GM23338 (cell line): ENCODE results near the gene SIDT1. TPM values are rescaled to one million over a fixed set of nuclear protein-coding genes. Genes with fewer than 3 reads are reported as not detected.

Experiments
- ATAC-seq: fragments of 200-7000 bp; cut with Tn5 transposase; 3 replicates; pipeline ENCODE4 v1.9.1; 2020
- DNase-seq: peaks from one replicate; pipeline ENCODE4 v3.0.0-alpha.2; 2015; ENCODE audit warnings: low spot score
- H2AFZ ChIP-seq: fragments of 200-600 bp; sonication (generic); 2 replicates; pipeline ENCODE4 v1.8.0; 2016; ENCODE audit warnings: antibody characterized with exemption, mild to moderate bottlenecking, moderate library complexity
- H3F3A ChIP-seq: fragments of 200-600 bp; sonication (generic); replicated peaks from 2 replicates; pipeline ENCODE4 v1.8.0; 2017; ENCODE audit warnings: antibody characterized with exemption, mixed run types, low read depth
- H3K27ac ChIP-seq: fragments of 200-600 bp; sonication (generic); 2 replicates; pipeline ENCODE4 v1.6.1; 2016; ENCODE audit warnings: low read depth
- H3K27me3 ChIP-seq: fragments of 200-600 bp; sonication (generic); 2 replicates; pipeline ENCODE4 v1.8.0; 2016; ENCODE audit warnings: mild to moderate bottlenecking, mixed run types, moderate library complexity; ENCODE audit not compliant: insufficient read depth
- H3K36me3 ChIP-seq: fragments of 200-600 bp; sonication (generic); 2 replicates; pipeline ENCODE4 v1.8.0; 2016; ENCODE audit warnings: mild to moderate bottlenecking; ENCODE audit not compliant: insufficient read depth
- H3K4me1 ChIP-seq: fragments of 200-600 bp; sonication (generic); 2 replicates; pipeline ENCODE4 v1.8.0; 2016; ENCODE audit warnings: mild to moderate bottlenecking, moderate library complexity; ENCODE audit not compliant: insufficient read depth
- H3K4me2 ChIP-seq: fragments of 200-600 bp; sonication (generic); 2 replicates; pipeline ENCODE4 v1.7.1; 2017; ENCODE audit warnings: mixed run types
- H3K4me3 ChIP-seq: fragments of 200-600 bp; sonication (generic); 2 replicates; pipeline ENCODE4 v1.6.1; 2016; ENCODE audit warnings: mixed run types
- H3K79me2 ChIP-seq: fragments of 200-600 bp; sonication (generic); replicated peaks from 2 replicates; pipeline ENCODE4 v1.8.0; 2017; ENCODE audit warnings: mild to moderate bottlenecking; ENCODE audit not compliant: insufficient read depth
- H3K9me2 ChIP-seq: fragments of 200-600 bp; sonication (generic); 2 replicates; pipeline ENCODE4 v1.8.0; 2017; ENCODE audit not compliant: insufficient read depth
- H4K20me1 ChIP-seq: fragments of 200-600 bp; sonication (generic); replicated peaks from 2 replicates; pipeline ENCODE4 v1.8.0; 2017; ENCODE audit warnings: mild to moderate bottlenecking; ENCODE audit not compliant: insufficient read depth
- H3K27ac Mint-ChIP-seq: 2 replicates; pipeline ENCODE4 v1.8.0; 2020; ENCODE audit warnings: inconsistent platforms, mild to moderate bottlenecking, moderate library complexity, mixed read lengths
- H3K27me3 Mint-ChIP-seq: 3 replicates; pipeline ENCODE4 v1.8.0; 2022; ENCODE audit warnings: low read depth, mild to moderate bottlenecking, moderate library complexity, mixed read lengths, inconsistent platforms; ENCODE audit not compliant: insufficient read depth, poor library complexity
- H3K36me3 Mint-ChIP-seq: 3 replicates; pipeline ENCODE4 v1.8.0; 2021; ENCODE audit warnings: low read depth, mild to moderate bottlenecking, inconsistent platforms, moderate library complexity, mixed read lengths
- H3K4me1 Mint-ChIP-seq: 3 replicates; pipeline ENCODE4 v1.8.0; 2020; ENCODE audit warnings: mild to moderate bottlenecking, inconsistent platforms, mixed read lengths
- H3K4me3 Mint-ChIP-seq: 3 replicates; pipeline ENCODE4 v1.8.0; 2021; ENCODE audit warnings: moderate library complexity, mild to moderate bottlenecking, inconsistent platforms, mixed read lengths
- H3K9me3 Mint-ChIP-seq: 3 replicates; pipeline ENCODE4 v1.8.0; 2020; ENCODE audit warnings: moderate library complexity, mild to moderate bottlenecking, inconsistent platforms, mixed read lengths
- EZH2phosphoT487 ChIP-seq: fragments of 200-600 bp; sonication (generic); IDR thresholded peaks from one replicate; pipeline ENCODE4 v1.8.1; 2018; ENCODE audit warnings: antibody characterized with exemption; ENCODE audit not compliant: unreplicated experiment
- POLR2AphosphoS5 ChIP-seq: IDR thresholded peaks from 2 replicates; pipeline ENCODE4 v1.6.1; 2016; ENCODE audit warnings: antibody characterized with exemption, low read depth
- REST ChIP-seq: IDR thresholded peaks from one replicate; pipeline ENCODE4 v1.6.1; 2018; ENCODE audit warnings: antibody characterized with exemption; ENCODE audit not compliant: unreplicated experiment
- ZNF114 ChIP-seq: fragments of 250-450 bp; sonication (Bioruptor Pico); IDR thresholded peaks from 2 replicates; pipeline ENCODE4 v1.5.0; 2020; ENCODE audit warnings: mild to moderate bottlenecking, moderate library complexity
- polyA plus RNA-seq: library from polyadenylated mRNA; unstranded; fragments of >200 nt; fragmentation: Nextera tagmentation; extraction: Ambion mirVana; gene quantifications from 2 replicates; pipeline ENCODE4 v1.2.1, GENCODE V29; 2016
- total RNA-seq: library from RNA; depleted of rRNA; stranded (reverse); fragments of >200 nt; shearing (Covaris generic); gene quantifications from 2 replicates; pipeline ENCODE4 v1.2.3, GENCODE V29; 2014
- TF ChIP-seq, protein P1 (sequence below), 2 experiments: fragments of 200-600 bp in 1 of 2; sonication (generic) in 1 of 2; conservative IDR thresholded peaks; 2 replicates each; pipeline versions ENCODE4 v1.5.1 to v1.6.1; 2016 to 2017; ENCODE audit warnings: antibody characterized with exemption in 2 of 2, low read depth in 2 of 2, mild to moderate bottlenecking in 2 of 2, moderate library complexity in 1 of 2

SIDT1 gene
- total and polyA plus RNA-seq, 2 experiments from 2014 or later: 0.10 TPM; not detected in 1

DNA sequence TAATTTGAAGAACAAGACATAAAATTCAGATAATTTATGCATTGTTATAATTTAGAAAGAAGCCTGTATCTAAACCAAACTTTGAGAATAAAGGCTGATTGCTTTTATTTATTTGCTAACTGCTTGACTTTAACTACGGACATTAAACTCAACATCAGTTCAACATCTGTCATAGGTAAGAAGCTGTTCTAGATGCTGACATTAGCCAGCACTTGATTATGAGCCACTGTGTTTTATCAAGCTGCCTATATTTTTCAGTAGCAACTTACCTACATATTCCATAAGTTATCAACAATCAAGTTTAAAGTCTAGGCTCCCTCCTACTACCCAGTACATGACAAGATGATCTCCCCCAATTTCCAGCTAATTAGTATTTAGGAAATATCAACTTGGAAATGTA is 122.0 kb downstream of the SIDT1 start:
- no peak for TF ChIP-seq REST
- no peak for TF ChIP-seq ZNF114
- Histone ChIP-seq H3K36me3 (no peaks in the 10 kb centered on the region), H3K27ac (no peak overlapping the region), H2AFZ (no peak overlapping the region), H3K4me2 (no peak overlapping the region), H3K4me1 (no peaks in the 10 kb centered on the region), H3K9me2 (no peaks in the 10 kb centered on the region), H3K4me3 (no peak overlapping the region), H3K27me3 (no peaks in the 10 kb centered on the region), H3F3A (no peaks in the 10 kb centered on the region), H3K79me2 (no peaks in the 10 kb centered on the region), H4K20me1 (no peaks in the 10 kb centered on the region)
- no peak for ATAC-seq
- H3K27ac Mint-ChIP-seq: no peak overlapping the region
- H3K4me3 Mint-ChIP-seq: no peak overlapping the region
- DNase-seq: no peak
- no peaks in the 10 kb centered on the region for H3K4me1 Mint-ChIP-seq
- no peaks in the 10 kb centered on the region for H3K9me3 Mint-ChIP-seq
- no peaks in the 10 kb centered on the region for H3K27me3 Mint-ChIP-seq
- peaks cover 9% of the 10 kb centered on the region for H3K36me3 Mint-ChIP-seq

GRCh38 chr3:113654851-113655250 is 122.5 kb downstream of the SIDT1 start:
- no peak for TF ChIP-seq REST
- TF ChIP-seq POLR2AphosphoS5: no peak
- TF ChIP-seq, protein P1, sequence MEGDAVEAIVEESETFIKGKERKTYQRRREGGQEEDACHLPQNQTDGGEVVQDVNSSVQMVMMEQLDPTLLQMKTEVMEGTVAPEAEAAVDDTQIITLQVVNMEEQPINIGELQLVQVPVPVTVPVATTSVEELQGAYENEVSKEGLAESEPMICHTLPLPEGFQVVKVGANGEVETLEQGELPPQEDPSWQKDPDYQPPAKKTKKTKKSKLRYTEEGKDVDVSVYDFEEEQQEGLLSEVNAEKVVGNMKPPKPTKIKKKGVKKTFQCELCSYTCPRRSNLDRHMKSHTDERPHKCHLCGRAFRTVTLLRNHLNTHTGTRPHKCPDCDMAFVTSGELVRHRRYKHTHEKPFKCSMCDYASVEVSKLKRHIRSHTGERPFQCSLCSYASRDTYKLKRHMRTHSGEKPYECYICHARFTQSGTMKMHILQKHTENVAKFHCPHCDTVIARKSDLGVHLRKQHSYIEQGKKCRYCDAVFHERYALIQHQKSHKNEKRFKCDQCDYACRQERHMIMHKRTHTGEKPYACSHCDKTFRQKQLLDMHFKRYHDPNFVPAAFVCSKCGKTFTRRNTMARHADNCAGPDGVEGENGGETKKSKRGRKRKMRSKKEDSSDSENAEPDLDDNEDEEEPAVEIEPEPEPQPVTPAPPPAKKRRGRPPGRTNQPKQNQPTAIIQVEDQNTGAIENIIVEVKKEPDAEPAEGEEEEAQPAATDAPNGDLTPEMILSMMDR (conservative IDR thresholded peaks at IDR 0.05; ENCODE audit: low read depth in 2 of 2): no peak
- TF ChIP-seq EZH2phosphoT487: no peak
- H3K4me3 Mint-ChIP-seq: no peak overlapping the region
- H3K79me2 ChIP-seq: no peaks in the 10 kb centered on the region
- DNase-seq: no peak
- no peak for ATAC-seq
- no peaks in the 10 kb centered on the region for H3K4me1 ChIP-seq
- no peak overlapping the region for H3K4me2 ChIP-seq
- no peaks in the 10 kb centered on the region for H4K20me1 ChIP-seq
- peaks cover 12% of the 10 kb centered on the region for H3K36me3 Mint-ChIP-seq
- no peak overlapping the region for H3K27ac Mint-ChIP-seq
- H3F3A ChIP-seq: no peaks in the 10 kb centered on the region
- peaks cover under 1% of the 10 kb centered on the region for H3K27me3 Mint-ChIP-seq
- no peaks in the 10 kb centered on the region for H3K9me2 ChIP-seq
- H3K4me1 Mint-ChIP-seq: no peaks in the 10 kb centered on the region
- H2AFZ ChIP-seq: no peak overlapping the region
- H3K36me3 ChIP-seq: no peaks in the 10 kb centered on the region
- H3K9me3 Mint-ChIP-seq: no peaks in the 10 kb centered on the region
- H3K27ac ChIP-seq: no peak overlapping the region
- H3K27me3 ChIP-seq: no peaks in the 10 kb centered on the region
- H3K4me3 ChIP-seq: no peak overlapping the region
